Measurements from ENCODE around the gene VSTM4. TPM values are rescaled to one million over a fixed set of nuclear protein-coding genes. Genes with fewer than 3 reads are reported as not detected.

The VSTM4 gene
- total and polyA plus RNA-seq, 2 donors (not counting 1 experiment from before 2014, with no cell fraction given): not detected

- no peaks in the 10 kb centered on the region for H3K36me3 ChIP-seq (replicated peaks in 1 of 2; ENCODE audit: control extremely low read depth in 1 of 2, control insufficient read depth in 1 of 2, extremely low read depth in 1 of 2, insufficient read depth in 2 of 2, low read length in 1 of 2)
Observed at GRCh38 chr10:49133706-49134248, 18.5 kb upstream of the VSTM4 start, which contains the start of gene FAM170B. FAM170B (minus strand) TSS chr10:49134021; CDS start chr10:49133918, 103 bp downstream.

GRCh38 chr10:49132362-49132737 is 17.0 kb upstream of the VSTM4 start:
- Mint-ChIP-seq H3K27me3 (peaks cover 27% of the 10 kb centered on the region), H3K9me3 (ENCODE audit: insufficient read depth) (peaks cover 2% of the 10 kb centered on the region), H3K4me3 (no peak overlapping the region), H3K27ac (no peak overlapping the region), H3K4me1 (peaks cover 23% of the 10 kb centered on the region)
- no peaks in the 10 kb centered on the region for H4K20me1 ChIP-seq (ENCODE audit: control insufficient read depth, insufficient read depth, low read length, poor library complexity, severe bottlenecking)
- ATAC-seq (ENCODE audit: low read depth) (no peak), DNase-seq (no peak)
- intact Hi-C loops (cut with micrococcal nuclease): no loop called here
- peaks cover 28 to 29% of the 10 kb centered on the region in 2 donors for H3K4me1 ChIP-seq (ENCODE audit: control insufficient read depth in 2 of 2, insufficient read depth in 2 of 2, low read length in 2 of 2)
- TF ChIP-seq, protein P1, sequence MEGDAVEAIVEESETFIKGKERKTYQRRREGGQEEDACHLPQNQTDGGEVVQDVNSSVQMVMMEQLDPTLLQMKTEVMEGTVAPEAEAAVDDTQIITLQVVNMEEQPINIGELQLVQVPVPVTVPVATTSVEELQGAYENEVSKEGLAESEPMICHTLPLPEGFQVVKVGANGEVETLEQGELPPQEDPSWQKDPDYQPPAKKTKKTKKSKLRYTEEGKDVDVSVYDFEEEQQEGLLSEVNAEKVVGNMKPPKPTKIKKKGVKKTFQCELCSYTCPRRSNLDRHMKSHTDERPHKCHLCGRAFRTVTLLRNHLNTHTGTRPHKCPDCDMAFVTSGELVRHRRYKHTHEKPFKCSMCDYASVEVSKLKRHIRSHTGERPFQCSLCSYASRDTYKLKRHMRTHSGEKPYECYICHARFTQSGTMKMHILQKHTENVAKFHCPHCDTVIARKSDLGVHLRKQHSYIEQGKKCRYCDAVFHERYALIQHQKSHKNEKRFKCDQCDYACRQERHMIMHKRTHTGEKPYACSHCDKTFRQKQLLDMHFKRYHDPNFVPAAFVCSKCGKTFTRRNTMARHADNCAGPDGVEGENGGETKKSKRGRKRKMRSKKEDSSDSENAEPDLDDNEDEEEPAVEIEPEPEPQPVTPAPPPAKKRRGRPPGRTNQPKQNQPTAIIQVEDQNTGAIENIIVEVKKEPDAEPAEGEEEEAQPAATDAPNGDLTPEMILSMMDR (IDR thresholded peaks at IDR 0.05): no peak
- TF ChIP-seq EZH2 (IDR thresholded peaks at IDR 0.05; ENCODE audit: borderline replicate concordance, insufficient read depth, low read depth, low read length, poor library complexity, severe bottlenecking): no peak
- peaks cover 0 to 11% (median 11%) of the 10 kb centered on the region in 3 donors for H3K9me3 ChIP-seq (ENCODE audit: control extremely low read depth in 1 of 3, control insufficient read depth in 2 of 3, insufficient read depth in 1 of 3, low read length in 2 of 3)
- no peak overlapping the region for H3K27ac ChIP-seq (ENCODE audit: low read length in 2 of 2)
- H2AFZ ChIP-seq (ENCODE audit: insufficient read depth, low read depth, low read length, poor library complexity, severe bottlenecking): no peak overlapping the region
- no CpG with 5 or more reads among the region's 2 CpGs for WGBS (ENCODE audit: insufficient coverage)
- H3K79me2 ChIP-seq (ENCODE audit: control insufficient read depth, insufficient read depth, low read length): no peaks in the 10 kb centered on the region
- H3K4me2 ChIP-seq (replicated peaks; ENCODE audit: low read depth, low read length, poor library complexity, severe bottlenecking): no peak overlapping the region
- ChIA-PET POLR2A (no interaction called here), CTCF (no interaction called here)
- peaks cover 0 to 8% (median 0%) of the 10 kb centered on the region in 4 experiments for H3K27me3 ChIP-seq (replicated peaks in 1 of 4; ENCODE audit: control extremely low read depth in 1 of 4, control insufficient read depth in 3 of 4, insufficient read depth in 4 of 4, low read length in 3 of 4)
- H3K4me3 ChIP-seq (ENCODE audit: control extremely low read depth in 1 of 5, extremely low read depth in 1 of 5, insufficient read depth in 1 of 5, low read depth in 2 of 5, low read length in 4 of 5): no peak overlapping the region
- no peaks in the 10 kb centered on the region for H3K36me3 ChIP-seq (replicated peaks in 1 of 2; ENCODE audit: control extremely low read depth in 1 of 2, control insufficient read depth in 1 of 2, extremely low read depth in 1 of 2, insufficient read depth in 2 of 2, low read length in 1 of 2)
- H3K9ac ChIP-seq (ENCODE audit: low read length): no peak overlapping the region

More at GRCh38 chr10:49133706-49134248, 18.5 kb upstream of the VSTM4 start, which contains the start of gene FAM170B:
- DNase-seq: no peak
- Histone ChIP-seq H3K27ac (ENCODE audit: low read length in 2 of 2) (no peak within 1 kb of the TSS), H3K9me3 (ENCODE audit: control extremely low read depth in 1 of 3, control insufficient read depth in 2 of 3, insufficient read depth in 1 of 3, low read length in 2 of 3) (peaks cover 0 to 11% (median 11%) of the 10 kb centered on the region in 3 donors), H3K4me3 (ENCODE audit: control extremely low read depth in 1 of 5, extremely low read depth in 1 of 5, insufficient read depth in 1 of 5, low read depth in 2 of 5, low read length in 4 of 5) (no peak within 1 kb of the TSS), H3K79me2 (ENCODE audit: control insufficient read depth, insufficient read depth, low read length) (no peaks in the 10 kb centered on the region), H3K9ac (ENCODE audit: low read length) (no peak within 1 kb of the TSS), H3K4me1 (ENCODE audit: control insufficient read depth in 2 of 2, insufficient read depth in 2 of 2, low read length in 2 of 2) (peaks cover 28 to 29% of the 10 kb centered on the region in 2 donors), H4K20me1 (ENCODE audit: control insufficient read depth, insufficient read depth, low read length, poor library complexity, severe bottlenecking) (no peaks in the 10 kb centered on the region), H3K27me3 (replicated peaks in 1 of 4; ENCODE audit: control extremely low read depth in 1 of 4, control insufficient read depth in 3 of 4, insufficient read depth in 4 of 4, low read length in 3 of 4) (no peaks in the 10 kb centered on the region), H2AFZ (ENCODE audit: insufficient read depth, low read depth, low read length, poor library complexity, severe bottlenecking) (no peak within 1 kb of the TSS), H3K4me2 (replicated peaks; ENCODE audit: low read depth, low read length, poor library complexity, severe bottlenecking) (peak within 1 kb of the TSS; percentile 59)
- Mint-ChIP-seq H3K4me1 (peaks cover 24% of the 10 kb centered on the region), H3K27me3 (peaks cover 16% of the 10 kb centered on the region), H3K27ac (peak within 1 kb of the TSS; percentile 46), H3K4me3 (peak within 1 kb of the TSS; percentile 49), H3K9me3 (ENCODE audit: insufficient read depth) (peaks cover 2% of the 10 kb centered on the region)
- POLR2A ChIA-PET: no interaction called here
- TF ChIP-seq, protein P1 (IDR thresholded peaks at IDR 0.05): no peak
- no peak for TF ChIP-seq EZH2 (IDR thresholded peaks at IDR 0.05; ENCODE audit: borderline replicate concordance, insufficient read depth, low read depth, low read length, poor library complexity, severe bottlenecking)
- CTCF ChIA-PET: no interaction called here
- intact Hi-C loops (cut with micrococcal nuclease): no loop called here
- ATAC-seq (ENCODE audit: low read depth): no peak
- 99% methylated on average over 5 of the region's 5 CpGs for WGBS (ENCODE audit: insufficient coverage)

Measured in B cell (primary cell).